H9 (cell line): ENCODE data around the gene TCF7L1. TPM values are rescaled to one million over a fixed set of nuclear protein-coding genes. Genes with fewer than 3 reads are reported as not detected.
A peak's percentile ranks its signal among the peaks of the same experiment; 100 is the strongest.

Experiments used
- DNase-seq: peaks from one replicate; pipeline ENCODE4 v3.0.0-alpha.2; 2017
- H2AFZ ChIP-seq: one replicate; pipeline ENCODE4 v1.6.1; 2013; ENCODE audit warnings: mild to moderate bottlenecking, low read length, control low read depth, moderate library complexity
- H2AK5ac ChIP-seq: 2 replicates; pipeline ENCODE4 v1.6.1; 2013; ENCODE audit warnings: low read length, control low read depth, mixed read lengths; ENCODE audit not compliant: insufficient read length
- H2BK120ac ChIP-seq: one replicate; pipeline ENCODE4 v1.6.1; 2013; ENCODE audit warnings: low read depth, mild to moderate bottlenecking, low read length, control low read depth, inconsistent platforms; ENCODE audit not compliant: poor library complexity, severe bottlenecking
- H2BK12ac ChIP-seq: 2 replicates; pipeline ENCODE4 v1.6.1; 2013; ENCODE audit warnings: low read length, control low read depth, mixed read lengths, low read depth; ENCODE audit not compliant: insufficient read length
- H2BK15ac ChIP-seq: 2 replicates; pipeline ENCODE4 v1.6.1; 2013; ENCODE audit warnings: low read depth, low read length, control low read depth
- H2BK20ac ChIP-seq: one replicate; pipeline ENCODE4 v1.6.1; 2013; ENCODE audit warnings: low read depth, mild to moderate bottlenecking, low read length, control low read depth, inconsistent platforms; ENCODE audit not compliant: poor library complexity, severe bottlenecking
- H2BK5ac ChIP-seq: 2 replicates; pipeline ENCODE4 v1.6.1; 2013; ENCODE audit warnings: low read length, control low read depth, mixed read lengths; ENCODE audit not compliant: insufficient read length
- H3K14ac ChIP-seq: 2 replicates; pipeline ENCODE4 v1.6.1; 2013; ENCODE audit warnings: low read length, control low read depth; ENCODE audit not compliant: insufficient read depth
- H3K18ac ChIP-seq: 2 replicates; pipeline ENCODE4 v1.6.1; 2013; ENCODE audit warnings: low read depth, mild to moderate bottlenecking, mixed read lengths, low read length, control low read depth; ENCODE audit not compliant: insufficient read length
- H3K23ac ChIP-seq: 2 replicates; pipeline ENCODE4 v1.6.1; 2013; ENCODE audit warnings: low read length, control low read depth, mixed read lengths, low read depth; ENCODE audit not compliant: insufficient read length
- H3K23me2 ChIP-seq: 2 replicates; pipeline ENCODE4 v1.6.1; 2013; ENCODE audit warnings: low read depth, mild to moderate bottlenecking, mixed read lengths, low read length, control low read depth; ENCODE audit not compliant: insufficient read length, poor library complexity, severe bottlenecking
- H3K27ac ChIP-seq: 2 replicates; pipeline ENCODE4 v1.5.1; 2013; ENCODE audit warnings: low read length, control low read depth, mixed read lengths, low read depth; ENCODE audit not compliant: insufficient read length
- H3K27me3 ChIP-seq: 2 replicates; pipeline ENCODE4 v1.6.1; 2013; ENCODE audit warnings: low read length, control low read depth, inconsistent platforms; ENCODE audit not compliant: insufficient read depth
- H3K4ac ChIP-seq: 2 replicates; pipeline ENCODE4 v1.6.1; 2013; ENCODE audit warnings: low read depth, mild to moderate bottlenecking, control low read depth, inconsistent platforms, low read length, moderate library complexity
- H3K4me1 ChIP-seq: 2 replicates; pipeline ENCODE4 v1.6.1; 2013; ENCODE audit warnings: low read length, control low read depth, inconsistent platforms; ENCODE audit not compliant: insufficient read depth
- H3K4me2 ChIP-seq: 2 replicates; pipeline ENCODE4 v1.6.1; 2013; ENCODE audit warnings: low read length, control low read depth, mixed read lengths; ENCODE audit not compliant: insufficient read length, insufficient read depth
- H3K56ac ChIP-seq: 2 replicates; pipeline ENCODE4 v1.6.1; 2013; ENCODE audit warnings: low read depth, mild to moderate bottlenecking, mixed read lengths, low read length, control low read depth; ENCODE audit not compliant: insufficient read length
- H3K79me1 ChIP-seq: 2 replicates; pipeline ENCODE4 v1.6.1; 2013; ENCODE audit warnings: low read depth, mild to moderate bottlenecking, moderate library complexity, low read length, control low read depth, inconsistent platforms; ENCODE audit not compliant: insufficient read depth, poor library complexity, severe bottlenecking
- H3K79me2 ChIP-seq: 2 replicates; pipeline ENCODE4 v1.6.1; 2013; ENCODE audit warnings: low read length, control low read depth, inconsistent platforms; ENCODE audit not compliant: insufficient read depth
- H3K9ac ChIP-seq: 2 replicates; pipeline ENCODE4 v1.6.1; 2013; ENCODE audit warnings: low read length, control low read depth, mixed read lengths; ENCODE audit not compliant: insufficient read length; ENCODE audit errors: extremely low read depth
- H3K9me3 ChIP-seq: one replicate; pipeline ENCODE4 v1.6.1; 2013; ENCODE audit warnings: low read depth, low read length, inconsistent platforms; ENCODE audit not compliant: control insufficient read depth
- H3T11ph ChIP-seq: one replicate; pipeline ENCODE4 v1.6.1; 2013; ENCODE audit warnings: mild to moderate bottlenecking, low read length, control low read depth, inconsistent platforms
- H4K20me1 ChIP-seq: one replicate; pipeline ENCODE4 v1.6.1; 2013; ENCODE audit not compliant: control insufficient read depth, insufficient read length, insufficient read depth
- H4K5ac ChIP-seq: 2 replicates; pipeline ENCODE4 v1.6.1; 2013; ENCODE audit warnings: low read depth, mild to moderate bottlenecking, mixed read lengths, low read length, control low read depth; ENCODE audit not compliant: insufficient read length
- H4K8ac ChIP-seq: replicated peaks from 2 replicates; pipeline ENCODE4 v1.6.1; 2013; ENCODE audit warnings: low read length, control low read depth, mixed read lengths, low read depth; ENCODE audit not compliant: insufficient read length
- H4K91ac ChIP-seq: 2 replicates; pipeline ENCODE4 v1.6.1; 2013; ENCODE audit warnings: low read depth, mild to moderate bottlenecking, moderate library complexity, mixed read lengths, low read length, control low read depth; ENCODE audit not compliant: insufficient read length
- H3K27ac Mint-ChIP-seq, 3 experiments: 2 replicates in 2 of 3; 3 replicates in 1 of 3; pipeline ENCODE4 v1.8.0; 2020 to 2021; ENCODE audit warnings: mixed read lengths in 3 of 3, mild to moderate bottlenecking in 1 of 3, moderate library complexity in 1 of 3
- H3K27me3 Mint-ChIP-seq: 2 replicates; pipeline ENCODE4 v1.8.0; 2021; ENCODE audit warnings: low read depth, mild to moderate bottlenecking, moderate library complexity, mixed read lengths
- H3K36me3 Mint-ChIP-seq, 3 experiments: 2 replicates in 2 of 3; 3 replicates in 1 of 3; pipeline ENCODE4 v1.8.0; 2020 to 2021; ENCODE audit warnings: low read depth in 3 of 3, mixed read lengths in 3 of 3; ENCODE audit not compliant: insufficient read depth in 1 of 3
- H3K4me1 Mint-ChIP-seq, 2 experiments: 2 replicates each; pipeline ENCODE4 v1.8.0; 2020; ENCODE audit warnings: mixed read lengths in 2 of 2
- H3K4me3 Mint-ChIP-seq, 2 experiments: 2 replicates in 1 of 2; 3 replicates in 1 of 2; pipeline ENCODE4 v1.8.0; 2020 to 2021; ENCODE audit warnings: mild to moderate bottlenecking in 2 of 2, mixed read lengths in 2 of 2, moderate library complexity in 1 of 2
- H3K9me3 Mint-ChIP-seq, 2 experiments: 2 replicates in 1 of 2; 3 replicates in 1 of 2; pipeline ENCODE4 v1.8.0; 2020; ENCODE audit warnings: mild to moderate bottlenecking in 2 of 2, mixed read lengths in 2 of 2, moderate library complexity in 1 of 2
- WGBS: extraction: QIAGEN DNeasy Blood & Tissue Kit; methylation state at CpG from one replicate; pipeline ENCODE4 v1.1.7; 2013; ENCODE audit warnings: missing lambda C conversion rate, low lambda C conversion rate, mixed read lengths; ENCODE audit not compliant: insufficient read length; ENCODE audit errors: extremely low coverage; 5-methylcytosine and 5-hydroxymethylcytosine counted together
- total RNA-seq: library from RNA; stranded (reverse); gene quantifications from 2 replicates; pipeline ENCODE4 v1.2.1, GENCODE V29; 2021
- TF ChIP-seq, protein P1 (sequence below): fragments of 200-600 bp; sonication (generic); conservative IDR thresholded peaks from 3 replicates; pipeline ENCODE4 v1.8.0; 2021; ENCODE audit warnings: antibody characterized with exemption, mild to moderate bottlenecking

Gene TCF7L1
- total RNA-seq, 1 experiment from 2014 or later: 112 TPM

- H3K4me1 Mint-ChIP-seq: peaks cover 80 to 89% of the 10 kb centered on the region in 2 experiments
- Histone ChIP-seq H2AK5ac (no peak overlapping the region), H3K79me1 (peaks cover 5% of the 10 kb centered on the region), H3K9ac (no peak overlapping the region), H3K27me3 (no peaks in the 10 kb centered on the region), H2BK15ac (no peak overlapping the region), H2AFZ (no peak overlapping the region), H3K4ac (no peak overlapping the region), H2BK120ac (no peak overlapping the region), H2BK12ac (no peak overlapping the region), H3K23me2 (no peaks in the 10 kb centered on the region), H3T11ph (no peak overlapping the region), H3K9me3 (no peaks in the 10 kb centered on the region), H3K4me1 (peaks cover 37% of the 10 kb centered on the region; the same call in 1 of the 2 replicates), H4K20me1 (no peaks in the 10 kb centered on the region), H4K8ac (no peak overlapping the region), H3K56ac (no peak overlapping the region), H3K79me2 (peaks cover 30% of the 10 kb centered on the region; the same call in 1 of the 2 replicates), H2BK20ac (no peak overlapping the region), H4K5ac (no peak overlapping the region), H3K23ac (no peak overlapping the region), H3K14ac (no peak overlapping the region), H3K27ac (peak overlapping the region; percentile 27), H3K18ac (no peak overlapping the region), H3K4me2 (no peak overlapping the region), H2BK5ac (no peak overlapping the region), H4K91ac (no peak overlapping the region)
- H3K9me3 Mint-ChIP-seq: no peaks in the 10 kb centered on the region; a peak in 1 of 5 replicates
- H3K27ac Mint-ChIP-seq: peak overlapping the region in 2 of 3 experiments; percentile 97; a peak in 4 of 7 replicates
- DNase-seq: no peak
- no peaks in the 10 kb centered on the region for H3K27me3 Mint-ChIP-seq
- no CpG with 5 or more reads among the region's 1 CpG for WGBS
- peaks cover 15 to 30% (median 22%) of the 10 kb centered on the region in 3 experiments; a peak in 6 of 7 replicates for H3K36me3 Mint-ChIP-seq
- TF ChIP-seq, protein P1, sequence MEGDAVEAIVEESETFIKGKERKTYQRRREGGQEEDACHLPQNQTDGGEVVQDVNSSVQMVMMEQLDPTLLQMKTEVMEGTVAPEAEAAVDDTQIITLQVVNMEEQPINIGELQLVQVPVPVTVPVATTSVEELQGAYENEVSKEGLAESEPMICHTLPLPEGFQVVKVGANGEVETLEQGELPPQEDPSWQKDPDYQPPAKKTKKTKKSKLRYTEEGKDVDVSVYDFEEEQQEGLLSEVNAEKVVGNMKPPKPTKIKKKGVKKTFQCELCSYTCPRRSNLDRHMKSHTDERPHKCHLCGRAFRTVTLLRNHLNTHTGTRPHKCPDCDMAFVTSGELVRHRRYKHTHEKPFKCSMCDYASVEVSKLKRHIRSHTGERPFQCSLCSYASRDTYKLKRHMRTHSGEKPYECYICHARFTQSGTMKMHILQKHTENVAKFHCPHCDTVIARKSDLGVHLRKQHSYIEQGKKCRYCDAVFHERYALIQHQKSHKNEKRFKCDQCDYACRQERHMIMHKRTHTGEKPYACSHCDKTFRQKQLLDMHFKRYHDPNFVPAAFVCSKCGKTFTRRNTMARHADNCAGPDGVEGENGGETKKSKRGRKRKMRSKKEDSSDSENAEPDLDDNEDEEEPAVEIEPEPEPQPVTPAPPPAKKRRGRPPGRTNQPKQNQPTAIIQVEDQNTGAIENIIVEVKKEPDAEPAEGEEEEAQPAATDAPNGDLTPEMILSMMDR: no peak
- H3K4me3 Mint-ChIP-seq: peak overlapping the region in 1 of 2 experiments; percentile 60; a peak in 2 of 5 replicates
Measured at GRCh38 chr2:85178154-85178553, 45.0 kb downstream of the TCF7L1 start.
